ENCODE results near the gene C2. TPM values are rescaled to one million over a fixed set of nuclear protein-coding genes. Genes with fewer than 3 reads are reported as not detected.

C2 gene
- total RNA-seq, 1 donor from 2014 or later = 2.9 TPM

GRCh38 chr6:31967926-31968320 lies 40.4 kb downstream of the C2 start:
- no peak for TF ChIP-seq POLR2AphosphoS5 (IDR thresholded peaks at IDR 0.05; ENCODE audit: insufficient read depth in 1 of 2, low read depth in 1 of 2)
- TF ChIP-seq CTCF (IDR thresholded peaks at IDR 0.05) = no peak
- no peak for TF ChIP-seq POLR2A (IDR thresholded peaks at IDR 0.05)
- H3K4me1 ChIP-seq = peaks cover 24% of the 10 kb centered on the region
- intact Hi-C loops (cut with DNase I) = no loop called here
- H3K9me3 ChIP-seq = no peaks in the 10 kb centered on the region
- H3K4me3 ChIP-seq = no peak overlapping the region
- no peak overlapping the region for H3K27ac ChIP-seq
- no peak for DNase-seq (ENCODE audit: extremely low spot score in 2 of 2)
- no peaks in the 10 kb centered on the region for H3K27me3 ChIP-seq
- peaks cover 0 to 71% of the 10 kb centered on the region in 2 donors for H3K36me3 ChIP-seq

- H3K27ac ChIP-seq = no peak overlapping the region
These were observed 40.8 kb downstream of the C2 start for GRCh38 chr6:31968326-31968725.

GRCh38 chr6:31968791-31969711 lies 41.5 kb downstream of the C2 start:
- peaks cover 35% of the 10 kb centered on the region for H3K4me1 ChIP-seq
- intact Hi-C loops (cut with DNase I) = no loop called here
- no peak overlapping the region for H3K27ac ChIP-seq
- no peaks in the 10 kb centered on the region for H3K9me3 ChIP-seq
- peaks cover 0 to 60% of the 10 kb centered on the region in 2 donors for H3K36me3 ChIP-seq
- DNase-seq (ENCODE audit: extremely low spot score in 2 of 2) = no peak
- no peak for TF ChIP-seq POLR2AphosphoS5 (IDR thresholded peaks at IDR 0.05; ENCODE audit: insufficient read depth in 1 of 2, low read depth in 1 of 2)
- H3K27me3 ChIP-seq = no peaks in the 10 kb centered on the region
- H3K4me3 ChIP-seq = no peak overlapping the region

More at GRCh38 chr6:31968326-31968725, 40.8 kb downstream of the C2 start:
- intact Hi-C loops (cut with DNase I) = no loop called here
- no peaks in the 10 kb centered on the region for H3K27me3 ChIP-seq
- no peaks in the 10 kb centered on the region for H3K9me3 ChIP-seq
- DNase-seq (ENCODE audit: extremely low spot score in 2 of 2) = no peak
- TF ChIP-seq POLR2AphosphoS5 (IDR thresholded peaks at IDR 0.05; ENCODE audit: insufficient read depth in 1 of 2, low read depth in 1 of 2) (no peak), CTCF (IDR thresholded peaks at IDR 0.05) (no peak), POLR2A (IDR thresholded peaks at IDR 0.05) (no peak)
- H3K4me3 ChIP-seq = no peak overlapping the region
- H3K4me1 ChIP-seq = peaks cover 28% of the 10 kb centered on the region
- peaks cover 0 to 67% of the 10 kb centered on the region in 2 donors for H3K36me3 ChIP-seq

- Histone ChIP-seq H3K4me3 (no peak overlapping the region), H3K4me1 (peaks cover 42% of the 10 kb centered on the region), H3K27me3 (no peaks in the 10 kb centered on the region), H3K36me3 (peaks cover 0 to 51% of the 10 kb centered on the region in 2 donors), H3K27ac (no peak overlapping the region), H3K9me3 (no peaks in the 10 kb centered on the region)
- intact Hi-C loops (cut with DNase I) = loop anchor here (10.0 kb wide), 1 partner anchor 1005 kb away; no protein-coding TSS in a partner anchor
- no peak for TF ChIP-seq CTCF (IDR thresholded peaks at IDR 0.05)
- no peak for TF ChIP-seq POLR2AphosphoS5 (IDR thresholded peaks at IDR 0.05; ENCODE audit: insufficient read depth in 1 of 2, low read depth in 1 of 2)
- no peak for TF ChIP-seq POLR2A (IDR thresholded peaks at IDR 0.05)
- DNase-seq (ENCODE audit: extremely low spot score in 2 of 2) = no peak
These were observed 42.4 kb downstream of the C2 start for GRCh38 chr6:31969712-31970603.

- H3K4me3 ChIP-seq = peak overlapping the region; percentile 74 to 76
- peaks cover 42% of the 10 kb centered on the region for H3K4me1 ChIP-seq
- H3K27ac ChIP-seq = peak overlapping the region; percentile 95
- intact Hi-C loops (cut with DNase I) = loop anchor here (10.0 kb wide), 1 partner anchor 1004 kb away; no protein-coding TSS in a partner anchor
- no peaks in the 10 kb centered on the region for H3K9me3 ChIP-seq
- no peak for DNase-seq (ENCODE audit: extremely low spot score in 2 of 2)
- H3K27me3 ChIP-seq = no peaks in the 10 kb centered on the region
- TF ChIP-seq POLR2AphosphoS5 (IDR thresholded peaks at IDR 0.05; ENCODE audit: insufficient read depth in 1 of 2, low read depth in 1 of 2) (no peak), CTCF (IDR thresholded peaks at IDR 0.05) (no peak), POLR2A (IDR thresholded peaks at IDR 0.05) (no peak)
- peaks cover 0 to 43% of the 10 kb centered on the region in 2 donors for H3K36me3 ChIP-seq
These were observed 43.2 kb downstream of the C2 start for GRCh38 chr6:31970604-31971271.

Measured in vagina (tissue), 2 donors.